Head of caudate nucleus (tissue), 42 donors: ENCODE measurements around the gene ADGRG4.
"Not testable (repeated sequence)": the region's sequence is repeated elsewhere in the genome, so short reads cannot be mapped to it uniquely, and the experiment has no call there.

Source experiments
- DNase-seq, 42 donors: peaks; one replicate each; pipeline versions ENCODE4 v3.0.0 to v3.0.0-alpha.2; 2020 to 2021; ENCODE audit warnings: mixed read lengths in 7 of 42
- intact Hi-C: fragments of 100-400 bp; cut with DNase I; formaldehyde crosslinking; loops from one replicate; pipeline ENCODE4 v1.15.0; 2022

Gene ADGRG4

DNA sequence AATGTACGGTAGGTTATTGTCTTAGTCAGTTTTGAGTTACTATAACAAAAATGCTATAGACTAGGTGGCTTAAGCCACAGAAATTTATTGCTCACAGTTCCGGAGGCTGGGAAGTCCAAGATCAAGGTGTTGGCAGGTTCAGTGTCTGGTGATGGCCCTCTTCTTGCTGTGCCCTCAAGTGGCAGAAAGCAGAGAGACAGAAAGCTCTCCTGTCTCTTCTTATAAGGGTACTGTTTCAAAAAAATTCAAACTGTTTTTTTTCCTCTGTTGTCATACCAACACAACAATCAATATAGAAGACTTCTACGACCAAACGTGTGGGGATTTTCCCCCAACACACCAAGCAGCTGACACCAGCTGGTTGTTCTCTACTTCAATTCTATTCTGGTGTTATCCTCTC is 53.4 kb downstream of the ADGRG4 start:
- DNase-seq: no peak
- intact Hi-C loops: no loop called here

DNA sequence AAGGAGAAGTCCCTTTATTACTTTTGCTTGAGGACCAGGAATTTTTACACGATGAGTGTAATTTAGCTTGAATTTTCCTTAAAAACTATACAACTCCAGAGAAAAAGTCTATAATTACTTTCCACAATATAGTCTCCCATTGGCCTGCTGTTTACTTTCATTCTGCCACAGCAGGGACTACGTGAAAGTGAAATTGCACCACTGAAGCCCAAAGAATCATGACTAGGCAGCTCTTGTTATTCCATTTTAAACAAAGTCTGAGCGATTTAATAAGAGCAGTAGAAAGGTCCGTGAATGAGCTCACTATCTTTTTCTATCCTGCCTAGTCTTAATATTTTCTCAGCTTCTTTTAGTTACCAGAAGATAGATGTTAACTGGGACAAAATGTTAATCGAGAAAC is 68.6 kb downstream of the ADGRG4 start:
- DNase-seq: no peak
- intact Hi-C loops: no loop called here

DNA sequence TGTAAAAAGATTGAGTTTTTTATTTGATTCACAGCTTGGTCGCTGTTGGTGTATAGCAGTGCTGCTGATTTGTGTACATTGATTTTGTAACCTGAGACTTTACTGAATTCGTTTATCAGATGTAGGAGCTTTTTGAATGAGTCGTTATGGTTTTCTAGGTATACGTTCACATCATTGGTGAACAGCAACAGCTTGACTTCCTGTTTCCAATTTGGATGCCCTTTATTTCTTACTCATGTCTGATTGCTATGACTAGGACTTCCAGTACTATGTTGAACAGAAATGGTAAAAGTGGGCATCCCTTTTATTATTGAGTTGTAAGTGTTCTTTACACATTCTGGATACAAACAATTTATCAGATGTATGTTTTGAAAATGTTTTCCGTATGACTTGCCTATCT is 76.0 kb downstream of the ADGRG4 start:
- intact Hi-C loops: no loop called here
- no peak for DNase-seq

DNA sequence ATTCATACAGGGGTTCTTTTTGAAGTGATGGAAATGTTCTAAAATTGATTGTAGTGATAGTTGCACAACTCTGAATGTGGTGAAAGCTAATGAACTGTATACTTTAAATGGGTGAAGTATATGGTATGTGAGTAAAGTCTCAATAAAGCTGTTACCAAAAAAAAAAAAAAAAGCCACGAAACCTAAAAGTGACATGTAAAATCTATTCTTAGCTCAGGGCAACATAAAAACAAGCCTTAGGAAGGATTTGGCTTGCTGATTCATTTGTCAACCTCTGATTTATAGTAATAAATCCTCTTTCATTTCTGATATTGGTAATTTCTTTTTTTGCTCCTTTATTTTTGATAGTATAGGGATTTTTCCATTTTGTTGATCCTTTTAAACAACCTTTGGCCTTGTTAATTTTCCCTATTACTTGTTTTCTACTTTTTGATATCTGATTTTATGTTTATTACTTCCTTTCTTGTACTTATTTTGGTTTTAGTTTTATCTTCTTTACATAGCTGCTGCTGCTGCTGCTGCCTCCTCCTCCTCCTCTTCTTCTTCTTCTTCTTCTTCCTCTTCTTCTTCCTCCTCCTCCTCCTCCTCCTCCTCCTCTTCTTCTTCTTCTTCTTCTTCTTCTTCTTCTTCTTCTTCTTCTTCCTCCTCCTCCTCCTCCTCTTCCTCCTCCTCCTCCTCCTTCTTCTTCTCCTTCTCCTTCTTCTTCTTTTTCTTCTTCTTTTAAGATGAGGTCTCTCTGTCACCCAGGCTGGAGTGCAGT is 79.4 kb downstream of the ADGRG4 start:
- intact Hi-C loops: no loop called here
- DNase-seq: no peak

DNA sequence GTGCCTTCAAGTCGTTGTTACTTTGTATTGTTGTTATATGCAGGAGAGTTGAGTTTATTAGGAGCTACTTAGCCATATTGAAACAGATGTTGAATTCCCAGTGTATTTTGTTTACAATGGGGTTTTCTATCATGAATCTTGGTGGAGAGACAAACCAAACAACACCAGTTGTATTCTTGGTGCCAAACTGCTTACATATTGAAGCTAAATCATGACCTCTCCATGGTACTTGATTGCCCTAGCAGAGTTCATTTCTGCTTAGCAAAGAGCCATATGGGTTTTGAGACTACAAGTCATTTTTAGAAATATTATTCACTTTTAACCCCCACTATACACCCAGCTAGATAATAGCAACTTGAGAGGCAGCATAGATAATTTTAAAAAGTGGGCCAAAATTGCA is 85.4 kb downstream of the ADGRG4 start:
- intact Hi-C loops: no loop called here
- DNase-seq: no peak

DNA sequence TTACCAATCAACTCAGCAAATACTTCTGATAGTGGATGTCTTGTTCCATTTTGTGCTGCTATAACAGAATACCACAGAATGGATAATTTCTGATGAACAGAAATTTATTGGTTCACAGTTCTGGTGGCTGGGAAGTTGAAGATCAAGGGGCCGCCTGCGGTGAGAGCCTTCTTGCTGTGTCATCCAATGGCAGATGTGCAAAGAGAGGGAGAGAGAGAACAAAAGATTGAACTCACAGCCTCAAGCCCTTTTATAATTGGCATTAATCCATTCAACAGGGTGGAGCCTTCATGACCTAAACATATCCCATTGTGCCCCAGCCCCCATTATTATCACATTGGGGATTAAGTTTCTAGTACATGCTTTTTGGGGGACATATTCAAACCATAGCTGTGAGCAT is 86.1 kb downstream of the ADGRG4 start:
- intact Hi-C loops: no loop called here
- no peak for DNase-seq

DNA sequence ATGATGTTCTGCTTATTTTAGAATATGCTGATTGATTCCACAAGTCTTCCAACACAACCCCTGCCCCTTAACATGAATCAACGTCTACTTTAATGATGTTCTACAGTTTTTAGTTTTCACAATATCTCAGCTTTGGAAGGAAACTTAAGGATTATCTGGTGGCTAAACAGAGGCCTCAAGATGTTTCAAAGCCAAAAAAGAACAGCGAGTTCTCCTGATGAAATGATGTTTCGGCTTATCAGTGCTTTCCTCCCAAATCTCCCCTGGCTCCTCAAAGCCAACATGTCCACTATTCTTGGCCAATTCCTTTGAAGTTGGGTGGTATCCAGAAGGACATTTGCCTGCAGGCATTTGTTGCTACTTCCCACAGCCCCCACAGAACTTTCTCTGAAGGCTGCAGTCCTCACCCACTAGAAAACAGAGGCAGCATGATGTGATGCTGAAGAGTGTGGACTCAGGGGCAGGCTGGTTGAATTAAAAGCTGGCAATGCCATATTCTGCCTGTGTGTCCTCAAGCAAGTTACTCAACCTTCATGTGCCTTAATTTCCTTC is 87.3 kb downstream of the ADGRG4 start:
- intact Hi-C loops: no loop called here
- no peak for DNase-seq

DNA sequence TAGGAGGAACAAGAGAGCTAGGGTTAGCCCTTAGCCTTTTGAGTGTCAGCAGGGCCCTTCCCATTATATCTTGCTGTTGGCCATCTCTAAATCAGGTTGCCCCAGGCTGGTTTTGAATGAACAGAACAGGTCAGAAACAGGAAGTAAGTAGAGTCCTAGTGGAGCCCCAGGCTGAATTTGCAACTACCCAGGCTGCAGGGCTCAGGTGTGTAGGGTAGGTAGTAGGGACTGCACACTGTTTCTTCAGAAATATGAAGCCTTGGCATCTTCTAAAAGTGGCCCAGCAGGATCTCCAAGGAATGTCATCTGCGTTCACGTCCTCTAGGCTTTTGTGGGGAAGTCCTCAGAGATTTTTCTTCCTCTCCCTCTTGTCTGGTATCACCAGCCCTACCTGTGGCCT is 90.2 kb downstream of the ADGRG4 start:
- intact Hi-C loops: no loop called here
- DNase-seq: no peak

DNA sequence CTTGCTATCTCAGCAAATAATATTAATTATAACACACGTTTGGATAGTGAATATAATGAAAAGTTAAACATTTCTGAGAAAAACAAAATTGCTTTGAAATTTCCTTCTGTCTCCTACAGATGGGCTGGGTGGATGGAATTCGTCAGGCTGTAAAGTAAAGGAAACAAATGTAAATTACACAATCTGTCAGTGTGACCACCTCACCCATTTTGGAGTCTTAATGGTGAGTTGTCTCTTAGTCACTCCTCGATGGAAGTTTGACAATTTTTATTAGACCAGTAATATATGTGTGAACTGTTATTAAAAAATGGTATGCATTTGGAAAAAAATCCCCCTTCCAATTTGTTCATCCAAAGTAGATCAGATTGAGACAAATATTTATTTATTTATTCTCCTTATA is 94.5 kb downstream of the ADGRG4 start:
- no peak for DNase-seq
- intact Hi-C loops: no loop called here

DNA sequence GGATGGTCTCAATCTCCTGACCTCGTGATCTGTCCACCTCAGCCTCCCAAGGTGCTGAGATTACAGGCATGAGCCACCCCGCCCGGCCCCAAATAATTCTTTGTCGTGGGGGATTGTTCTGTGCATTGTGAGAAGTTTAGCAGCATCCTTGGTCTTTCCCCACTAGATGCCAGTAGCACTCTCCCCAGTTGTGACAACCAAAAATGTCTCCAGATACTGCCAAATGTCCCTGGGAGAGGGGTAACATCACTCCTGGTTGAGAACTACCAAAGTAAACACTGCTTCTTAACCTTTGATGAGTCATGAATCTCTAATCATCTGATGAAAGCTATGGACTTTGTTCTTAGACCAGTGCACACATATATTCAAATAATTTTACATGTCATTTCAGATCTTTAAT is 96.2 kb downstream of the ADGRG4 start:
- intact Hi-C loops: no loop called here
- no peak for DNase-seq

DNA sequence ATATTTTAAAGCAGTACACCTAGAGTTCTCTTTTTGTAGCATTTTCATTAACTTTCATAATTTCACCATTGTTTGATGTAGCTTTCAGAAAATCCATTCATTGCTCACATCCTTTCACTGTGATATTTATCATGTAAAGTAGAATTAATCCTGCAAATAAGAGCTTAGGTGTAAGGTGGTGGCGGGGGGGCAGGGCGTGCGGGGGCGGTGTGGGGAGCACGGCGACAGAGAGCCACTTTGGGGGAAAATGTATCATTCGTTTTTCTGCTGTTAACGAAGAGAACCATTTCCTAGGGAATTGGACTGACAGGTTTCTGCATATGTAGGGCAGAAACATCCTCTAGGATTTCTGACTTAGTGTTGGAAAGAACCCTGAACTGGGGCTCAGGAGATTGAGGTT is 104.4 kb downstream of the ADGRG4 start:
- intact Hi-C loops: no loop called here
- DNase-seq: no peak

DNA sequence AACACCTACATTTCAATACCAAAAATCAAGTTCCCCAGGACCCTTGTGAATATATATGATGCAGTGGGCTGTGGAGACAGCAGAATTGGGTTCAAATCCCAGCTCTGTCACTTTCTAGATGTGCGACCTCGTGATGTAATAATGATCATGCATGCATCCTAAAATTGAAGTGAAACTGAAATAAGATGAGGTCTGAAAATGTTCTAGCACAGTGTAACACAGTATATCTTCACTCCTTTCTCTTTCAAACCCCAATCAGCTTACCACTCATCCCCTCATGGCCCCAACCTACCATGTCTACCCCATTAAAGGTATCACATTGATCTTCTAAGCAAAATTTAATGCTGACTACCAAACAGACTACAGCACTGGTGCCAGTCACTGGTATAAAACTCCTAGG is 117.0 kb downstream of the ADGRG4 start:
- intact Hi-C loops: no loop called here
- no peak for DNase-seq

DNA sequence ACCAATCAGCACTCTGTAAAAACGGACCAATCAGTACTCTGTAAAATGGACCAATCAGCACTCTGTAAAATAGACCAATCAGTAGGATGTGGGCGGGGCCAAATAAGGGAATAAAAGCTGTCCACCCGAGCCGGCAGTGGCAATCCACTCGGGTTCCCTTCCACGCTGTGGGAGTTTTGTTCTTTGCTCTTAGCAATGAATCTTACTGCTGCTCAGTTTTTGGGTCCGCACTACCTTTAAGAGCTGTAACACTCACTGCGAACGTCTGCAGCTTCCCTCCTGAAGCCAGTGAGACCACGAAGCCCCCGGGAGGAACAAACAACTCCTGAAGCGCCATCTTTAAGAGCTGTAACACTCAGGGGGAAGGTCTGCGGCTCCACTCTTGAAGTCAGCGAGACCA is 120.6 kb downstream of the ADGRG4 start:
- DNase-seq: no peak
- intact Hi-C loops: no loop called here

DNA sequence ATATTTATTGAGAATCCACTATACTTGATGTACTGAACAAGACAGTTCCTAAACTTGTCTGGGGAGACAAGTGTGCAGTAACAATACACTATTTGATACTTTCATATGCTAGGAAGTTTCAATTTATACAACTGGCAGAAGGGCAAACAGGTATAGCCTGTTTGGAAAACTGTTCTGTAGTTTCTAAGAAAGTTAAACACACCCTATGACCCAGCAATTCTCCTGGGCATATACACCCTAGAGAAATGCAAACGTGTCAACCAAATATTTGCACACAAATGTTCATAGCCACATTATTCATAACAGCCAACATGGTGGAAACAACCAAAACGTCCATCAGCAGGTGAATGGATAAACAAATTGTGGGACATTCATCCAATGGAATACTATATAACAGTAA is 123.0 kb downstream of the ADGRG4 start:
- DNase-seq: no peak
- intact Hi-C loops: no loop called here

DNA sequence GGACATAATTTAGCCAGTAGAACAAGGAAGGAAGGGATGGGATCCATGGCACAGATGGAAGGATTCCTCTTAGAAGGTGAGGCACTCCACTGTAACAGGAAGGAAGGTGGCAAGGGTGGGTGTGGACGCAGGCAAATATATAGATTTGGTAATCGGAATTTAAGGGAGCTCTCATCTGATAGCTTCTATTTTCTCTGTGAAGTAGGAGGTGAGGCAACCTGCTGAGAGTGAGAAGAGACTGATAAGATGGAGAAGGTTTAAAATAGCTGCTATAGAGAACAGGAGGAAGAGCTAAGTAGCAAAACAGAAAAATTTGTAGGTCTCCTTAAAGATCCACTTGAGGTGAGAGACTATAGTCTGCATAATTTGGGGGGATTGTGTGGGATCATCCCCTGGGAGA is 125.2 kb downstream of the ADGRG4 start:
- intact Hi-C loops: no loop called here
- no peak for DNase-seq

DNA sequence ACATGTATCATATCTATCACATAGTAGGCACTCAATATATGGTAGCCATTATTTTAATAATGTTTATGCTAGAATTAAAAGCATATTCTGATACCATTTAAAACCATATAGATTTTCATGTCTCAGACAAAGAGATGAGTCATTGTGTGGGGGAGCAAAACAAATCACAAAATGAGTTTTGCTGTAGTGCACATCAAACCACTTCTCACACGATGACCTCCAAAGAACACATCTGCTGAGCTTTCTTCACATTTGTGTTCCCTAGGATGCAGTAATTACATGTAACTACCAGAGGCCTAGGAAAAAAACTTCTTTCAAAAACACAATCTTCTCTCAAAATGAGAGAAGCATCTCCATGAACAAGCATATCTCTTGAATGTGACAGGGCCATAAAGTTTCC is 130.9 kb downstream of the ADGRG4 start:
- intact Hi-C loops: no loop called here
- DNase-seq: no peak

DNA sequence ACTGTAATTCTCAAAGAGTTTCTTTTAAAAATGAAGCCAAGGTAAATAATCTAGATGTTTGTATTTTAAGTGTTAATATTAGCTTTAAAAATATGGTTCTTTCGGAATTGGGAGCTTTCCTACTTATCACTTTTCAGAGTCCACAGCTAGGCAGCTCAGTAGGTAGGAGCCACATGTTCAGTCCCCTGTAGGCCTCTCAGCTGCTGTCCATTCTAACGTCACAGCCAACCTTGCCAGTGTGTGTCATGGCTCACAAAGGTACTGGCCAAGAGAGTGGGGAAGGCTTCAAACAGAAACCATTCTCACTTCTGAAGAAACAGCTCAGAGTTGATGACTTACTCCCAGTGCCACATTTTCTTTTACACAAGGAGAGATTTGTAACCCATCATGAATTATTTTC is 137.0 kb downstream of the ADGRG4 start:
- intact Hi-C loops: no loop called here
- no peak for DNase-seq

DNA sequence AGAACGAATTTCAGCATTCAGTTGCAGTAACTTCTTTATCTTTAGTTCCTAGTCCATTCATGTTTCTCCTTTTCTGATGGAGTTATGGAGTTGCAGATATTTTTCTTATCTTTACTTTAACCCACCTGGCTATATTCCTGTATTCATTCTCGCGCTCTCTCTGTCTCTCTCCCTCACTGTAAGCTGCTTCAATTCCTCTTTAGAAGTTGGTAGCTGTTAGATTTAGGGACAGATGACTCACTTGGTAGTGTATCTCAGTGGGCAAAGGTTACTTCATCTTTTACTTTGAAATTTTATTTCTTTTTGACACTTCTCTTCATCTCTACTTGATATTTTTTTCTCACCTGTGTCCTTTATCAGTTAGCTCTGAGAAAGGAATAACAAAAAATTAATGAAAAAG is 137.4 kb downstream of the ADGRG4 start:
- intact Hi-C loops: no loop called here
- no peak for DNase-seq

DNA sequence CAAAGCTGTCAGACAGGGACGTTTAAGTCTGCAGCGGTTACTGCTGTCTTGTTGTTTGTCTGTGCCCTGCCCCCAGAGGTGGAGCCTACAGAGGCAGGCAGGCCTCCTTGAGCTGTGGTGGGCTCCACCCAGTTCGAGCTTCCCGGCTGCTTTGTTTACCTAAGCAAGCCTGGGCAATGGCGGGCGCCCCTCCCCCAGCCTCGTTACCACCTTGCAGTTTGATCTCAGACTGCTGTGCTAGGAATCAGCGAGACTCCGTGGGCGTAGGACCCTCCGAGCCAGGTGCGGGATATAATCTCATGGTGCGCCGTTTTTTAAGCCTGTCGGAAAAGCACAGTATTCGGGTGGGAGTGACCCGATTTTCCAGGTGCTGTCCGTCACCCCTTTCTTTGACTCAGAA is 144.9 kb downstream of the ADGRG4 start:
- intact Hi-C loops, DNase-seq: not testable (repeated sequence)

DNA sequence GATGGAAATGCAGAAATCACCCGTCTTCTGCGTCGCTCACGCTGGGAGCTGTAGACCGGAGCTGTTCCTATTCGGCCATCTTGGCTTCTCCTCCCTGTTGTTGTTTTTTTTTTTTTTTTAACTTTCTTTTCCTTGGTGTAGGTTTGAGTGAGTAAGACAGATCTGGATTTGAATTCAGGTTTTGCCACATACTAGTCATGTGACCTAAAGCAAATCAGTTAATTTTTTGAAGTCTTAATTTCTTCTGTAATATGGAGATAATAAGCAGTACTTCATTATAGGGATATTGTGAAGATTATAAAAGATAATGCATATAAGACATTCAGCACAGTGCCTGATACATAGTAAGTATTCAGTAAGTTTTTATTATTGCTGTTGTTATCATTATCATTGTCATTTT is 145.4 kb downstream of the ADGRG4 start:
- DNase-seq: no peak
- intact Hi-C loops: no loop called here

DNA sequence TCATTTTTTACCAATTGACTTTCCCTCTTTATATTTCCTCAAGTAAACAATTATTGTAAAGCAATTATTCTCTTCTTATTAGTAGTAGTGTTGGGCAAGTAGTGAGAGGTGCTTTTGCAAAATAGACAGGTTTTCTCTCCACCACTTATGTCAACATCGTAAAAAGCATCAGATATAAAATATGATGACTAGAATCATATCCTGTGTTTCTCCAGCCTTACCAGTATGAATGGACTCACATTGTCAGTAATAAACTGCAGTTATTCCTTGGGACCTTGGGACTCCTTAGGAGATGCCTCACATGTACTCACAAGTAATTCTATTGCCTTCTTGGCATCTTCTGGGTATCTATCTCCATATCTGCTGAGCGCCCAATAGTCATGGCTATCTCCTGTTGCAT is 146.5 kb downstream of the ADGRG4 start:
- intact Hi-C loops: no loop called here
- no peak for DNase-seq

DNA sequence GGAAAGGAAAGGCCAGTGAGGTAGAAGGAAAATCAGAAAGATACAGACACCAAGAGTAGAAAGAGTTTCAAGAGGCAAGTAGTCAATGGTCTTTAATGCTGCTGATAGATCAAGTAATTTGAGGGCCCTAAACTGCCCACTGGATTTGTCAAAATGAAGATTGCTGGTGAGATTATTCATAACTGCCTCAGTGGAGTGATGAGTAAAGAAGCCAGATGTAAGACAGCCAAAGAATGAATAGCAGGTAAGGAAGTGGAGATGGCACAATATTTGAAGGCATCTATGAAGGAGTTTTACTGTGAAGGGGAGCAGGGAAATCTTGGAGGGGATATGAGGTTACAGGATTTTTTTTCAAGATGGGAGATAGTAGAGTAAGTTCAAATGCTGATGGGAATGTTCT is 147.2 kb downstream of the ADGRG4 start:
- DNase-seq: no peak
- intact Hi-C loops: no loop called here
